ENCODE measurements around the gene FOXC1.

The FOXC1 gene

GRCh38 chr6:1625794-1626435 is 16.2 kb downstream of the FOXC1 start:
- no peak for TF ChIP-seq CTCF (IDR thresholded peaks at IDR 0.05; ENCODE audit: low read depth, low read length)
- no peak overlapping the region for H3K4me3 ChIP-seq (ENCODE audit: low read depth, low read length)

GRCh38 chr6:1626481-1626880 is 16.8 kb downstream of the FOXC1 start:
- no peak for TF ChIP-seq CTCF (IDR thresholded peaks at IDR 0.05; ENCODE audit: low read depth, low read length)
- H3K4me3 ChIP-seq (ENCODE audit: low read depth, low read length): no peak overlapping the region

GRCh38 chr6:1627827-1628560 is 18.3 kb downstream of the FOXC1 start:
- no peak overlapping the region for H3K4me3 ChIP-seq (ENCODE audit: low read depth, low read length)
- TF ChIP-seq CTCF (IDR thresholded peaks at IDR 0.05; ENCODE audit: low read depth, low read length): no peak

GRCh38 chr6:1629316-1629715 is 19.6 kb downstream of the FOXC1 start:
- no peak overlapping the region for H3K4me3 ChIP-seq (ENCODE audit: low read depth, low read length)
- TF ChIP-seq CTCF (IDR thresholded peaks at IDR 0.05; ENCODE audit: low read depth, low read length): no peak

GRCh38 chr6:1630212-1630770 is 20.6 kb downstream of the FOXC1 start:
- no peak overlapping the region for H3K4me3 ChIP-seq (ENCODE audit: low read depth, low read length)
- TF ChIP-seq CTCF (IDR thresholded peaks at IDR 0.05; ENCODE audit: low read depth, low read length): no peak

- H3K4me3 ChIP-seq (ENCODE audit: low read depth, low read length): no peak overlapping the region
- TF ChIP-seq CTCF (IDR thresholded peaks at IDR 0.05; ENCODE audit: low read depth, low read length): no peak
Measured at GRCh38 chr6:1630771-1631217, 21.1 kb downstream of the FOXC1 start.

- H3K4me3 ChIP-seq (ENCODE audit: low read depth, low read length): no peak overlapping the region
- TF ChIP-seq CTCF (IDR thresholded peaks at IDR 0.05; ENCODE audit: low read depth, low read length): no peak
Measured at GRCh38 chr6:1631251-1631650, 21.5 kb downstream of the FOXC1 start.

Data from WI38 (cell line).